IMR-90 (cell line): ENCODE measurements around the gene DOK6. TPM values are rescaled to one million over a fixed set of nuclear protein-coding genes. Genes with fewer than 3 reads are reported as not detected.

Source experiments
- ATAC-seq: fragments of 200-7000 bp; cut with Tn5 transposase; 2 replicates; pipeline ENCODE4 v1.9.1; 2020; ENCODE audit warnings: low read depth, mild to moderate bottlenecking, moderate library complexity
- BruUV-seq: library from RNA; stranded (reverse); fragments of 400-500 nt; replicated peaks from 2 replicates; lab custom pipeline; 2021; lab: Mats Ljungman, UMichigan
- CTCF ChIA-PET: fragments of 300-600 bp; formaldehyde crosslinking; extraction: SDS; loops from one replicate; lab custom pipeline; 2021; ENCODE audit warnings: antibody characterized with exemption; lab: Yijun Ruan, JAX
- POLR2A ChIA-PET: fragments of 300-600 bp; sonication (Branson Sonifier 250); formaldehyde crosslinking; loops from one replicate; lab custom pipeline; 2022; ENCODE audit warnings: antibody characterized with exemption; ENCODE audit not compliant: unreplicated experiment; lab: Charles Lee
- DNase-seq: peaks from one replicate; pipeline ENCODE4 v3.0.0; 2013
- H2AFZ ChIP-seq: replicated peaks from 2 replicates; pipeline ENCODE3; 2013; ENCODE audit warnings: low read length, mild to moderate bottlenecking; ENCODE audit not compliant: poor library complexity
- H2AK5ac ChIP-seq: 2 replicates; pipeline ENCODE4 v1.6.1; 2013; ENCODE audit warnings: low read depth, low read length, inconsistent platforms
- H2AK9ac ChIP-seq: replicated peaks from 2 replicates; pipeline ENCODE3; 2013; ENCODE audit warnings: mild to moderate bottlenecking, low read depth, low read length, moderate library complexity; ENCODE audit not compliant: poor library complexity
- H2BK120ac ChIP-seq: 2 replicates; pipeline ENCODE4 v1.6.1; 2013; ENCODE audit warnings: low read depth, low read length, inconsistent platforms
- H2BK15ac ChIP-seq: 3 replicates; pipeline ENCODE4 v1.6.1; 2013; ENCODE audit warnings: low read depth, low read length, inconsistent platforms
- H2BK20ac ChIP-seq: 2 replicates; pipeline ENCODE4 v1.6.1; 2013; ENCODE audit warnings: low read depth, mild to moderate bottlenecking, inconsistent platforms, low read length, moderate library complexity
- H2BK5ac ChIP-seq: 2 replicates; pipeline ENCODE4 v1.6.1; 2013; ENCODE audit warnings: mild to moderate bottlenecking, low read depth, low read length, inconsistent platforms; ENCODE audit not compliant: poor library complexity, severe bottlenecking
- H3K14ac ChIP-seq: replicated peaks from 2 replicates; pipeline ENCODE4 v1.6.1; 2013; ENCODE audit warnings: low read depth, low read length, inconsistent platforms
- H3K18ac ChIP-seq: 2 replicates; pipeline ENCODE4 v1.6.1; 2013; ENCODE audit warnings: low read depth, low read length, control low read depth
- H3K23ac ChIP-seq: 2 replicates; pipeline ENCODE4 v1.6.1; 2013; ENCODE audit warnings: low read depth, low read length, inconsistent platforms
- H3K27ac ChIP-seq: 2 replicates; pipeline ENCODE4 v1.5.1; 2013; ENCODE audit warnings: mild to moderate bottlenecking, control low read depth, low read length; ENCODE audit not compliant: insufficient read depth
- H3K27me3 ChIP-seq: 2 replicates; pipeline ENCODE4 v1.6.1; 2013; ENCODE audit warnings: low read length; ENCODE audit not compliant: control insufficient read depth, insufficient read depth
- H3K36me3 ChIP-seq: 2 replicates; pipeline ENCODE4 v1.6.1; 2013; ENCODE audit warnings: low read length, mixed read lengths; ENCODE audit not compliant: control insufficient read depth, insufficient read depth
- H3K4ac ChIP-seq: 2 replicates; pipeline ENCODE4 v1.6.1; 2013; ENCODE audit warnings: low read depth, low read length, inconsistent platforms
- H3K4me1 ChIP-seq: 2 replicates; pipeline ENCODE4 v1.6.1; 2013; ENCODE audit warnings: low read length, mixed read lengths; ENCODE audit not compliant: control insufficient read depth, insufficient read depth
- H3K4me2 ChIP-seq: 2 replicates; pipeline ENCODE4 v1.6.1; 2013; ENCODE audit warnings: low read depth, mild to moderate bottlenecking, control low read depth, low read length, moderate library complexity
- H3K4me3 ChIP-seq: 2 replicates; pipeline ENCODE4 v1.5.1; 2013; ENCODE audit warnings: low read depth, mild to moderate bottlenecking, control low read depth, low read length, moderate library complexity; ENCODE audit not compliant: insufficient read depth
- H3K56ac ChIP-seq: 2 replicates; pipeline ENCODE4 v1.6.1; 2013; ENCODE audit warnings: low read length, inconsistent platforms; ENCODE audit not compliant: insufficient read depth; ENCODE audit errors: extremely low read depth
- H3K79me1 ChIP-seq, 2 experiments: 2 replicates each; pipeline ENCODE4 v1.6.1; 2013; ENCODE audit warnings: low read length in 2 of 2, inconsistent platforms in 1 of 2, low read depth in 1 of 2
- H3K9ac ChIP-seq: 2 replicates; pipeline ENCODE4 v1.6.1; 2013; ENCODE audit warnings: low read depth, low read length, control low read depth
- H3K9me1 ChIP-seq: 2 replicates; pipeline ENCODE4 v1.6.1; 2013; ENCODE audit warnings: low read length, inconsistent platforms; ENCODE audit not compliant: insufficient read depth
- H3K9me3 ChIP-seq: 2 replicates; pipeline ENCODE4 v1.6.1; 2013; ENCODE audit warnings: low read length; ENCODE audit not compliant: control insufficient read depth, insufficient read depth
- H4K20me1 ChIP-seq: 2 replicates; pipeline ENCODE4 v1.6.1; 2013; ENCODE audit warnings: low read length, inconsistent platforms; ENCODE audit not compliant: insufficient read depth
- H4K5ac ChIP-seq: 2 replicates; pipeline ENCODE4 v1.6.1; 2013; ENCODE audit warnings: mild to moderate bottlenecking, low read depth, low read length, control low read depth
- H4K8ac ChIP-seq, 2 experiments: 2 replicates each; pipeline ENCODE4 v1.6.1; 2013; ENCODE audit warnings: low read depth in 2 of 2, low read length in 2 of 2, control low read depth in 1 of 2, inconsistent platforms in 1 of 2
- H4K91ac ChIP-seq: 2 replicates; pipeline ENCODE4 v1.6.1; 2013; ENCODE audit warnings: low read depth, low read length, inconsistent platforms; ENCODE audit not compliant: insufficient read depth
- BHLHE40 ChIP-seq: fragments of 150-350 bp; IDR thresholded peaks from 2 replicates; pipeline ENCODE4 v1.6.1; 2016; ENCODE audit warnings: mild to moderate bottlenecking, low read depth, low read length
- CEBPB ChIP-seq: IDR thresholded peaks from 2 replicates; pipeline ENCODE4 v1.6.1; 2012; ENCODE audit warnings: low read depth, low read length, improper control_type of control experiment
- CHD1 ChIP-seq: IDR thresholded peaks from 2 replicates; pipeline ENCODE4 v1.6.1; 2012; ENCODE audit warnings: low read depth, low read length, improper control_type of control experiment
- CTCF ChIP-seq: conservative IDR thresholded peaks from 2 replicates; pipeline ENCODE4 v1.5.1; 2012; ENCODE audit warnings: mild to moderate bottlenecking, low read depth, low read length, improper control_type of control experiment
- FOS ChIP-seq: fragments of 150-350 bp; IDR thresholded peaks from 2 replicates; pipeline ENCODE4 v1.6.1; 2016; ENCODE audit warnings: low read depth, low read length
- MXI1 ChIP-seq: IDR thresholded peaks from 2 replicates; pipeline ENCODE4 v1.6.1; 2012; ENCODE audit warnings: low read depth, mild to moderate bottlenecking, low read length, moderate library complexity, borderline replicate concordance
- RAD21 ChIP-seq: IDR thresholded peaks from 2 replicates; pipeline ENCODE4 v1.6.1; 2012; ENCODE audit warnings: low read length, improper control_type of control experiment
- SMC3 ChIP-seq: fragments of 150-350 bp; IDR thresholded peaks from 2 replicates; pipeline ENCODE4 v1.6.1; 2016; ENCODE audit warnings: low read depth, mild to moderate bottlenecking, antibody characterized with exemption, low read length, moderate library complexity
- WGBS, 2 experiments: methylation state at CpG; one replicate each; pipeline versions ENCODE4 v1.1.5 to v1.1.7; 2013; ENCODE audit warnings: missing lambda C conversion rate in 2 of 2; ENCODE audit not compliant: insufficient read length in 1 of 2; ENCODE audit errors: extremely low coverage in 2 of 2; 5-methylcytosine and 5-hydroxymethylcytosine counted together
- dilution Hi-C: fragments of 300-500 bp; cut with HindIII; formaldehyde crosslinking; loops from one replicate; pipeline ENCODE4 v1.14.3; 2018; ENCODE audit warnings: low sequenced_read_pairs; ENCODE audit not compliant: unreplicated experiment
- in situ Hi-C: fragments of 300-500 bp; cut with MboI; formaldehyde crosslinking; loops from 3 replicates; pipeline ENCODE4 v1.14.3; 2019; ENCODE audit warnings: low sequenced_read_pairs, inconsistent platforms, mixed read lengths
- intact Hi-C: fragments of 100-400 bp; cut with micrococcal nuclease; formaldehyde crosslinking; loops from 2 replicates; pipeline ENCODE4 v1.10.0; 2022
- polyA plus RNA-seq, 3 experiments: library from polyadenylated mRNA; depleted of rRNA; stranded (reverse); fragments of >200 nt; gene quantifications; 2 replicates each; pipeline ENCODE4 v1.2.3, GENCODE V29; 2012; ENCODE audit warnings: low replicate concordance in 1 of 3
- total RNA-seq: library from RNA; depleted of rRNA; stranded (reverse); fragments of >200 nt; gene quantifications from 2 replicates; pipeline ENCODE4 v1.2.3, GENCODE V29; 2012

The DOK6 gene
- total and polyA plus RNA-seq, 2 of the 4 experiments (the other 2 are of a cell fraction), result 1.9 to 2.7 TPM

GRCh38 chr18:69528435-69528834 is 127.7 kb downstream of the DOK6 start:
- no peak overlapping the region for H3K27ac ChIP-seq

More at GRCh38 chr18:69528435-69528834, 127.7 kb downstream of the DOK6 start:
- no peaks in the 10 kb centered on the region for H3K79me1 ChIP-seq
- no peak overlapping the region for H4K5ac ChIP-seq
- no peak overlapping the region for H2BK15ac ChIP-seq
- no peak overlapping the region for H3K56ac ChIP-seq
- H3K27me3 ChIP-seq, result no peaks in the 10 kb centered on the region
- H3K4me3 ChIP-seq, result no peak overlapping the region
- H2AK9ac ChIP-seq, result no peak overlapping the region
- H3K18ac ChIP-seq, result no peak overlapping the region
- H4K91ac ChIP-seq, result no peak overlapping the region
- WGBS, 2 experiments, result no CpG with 5 or more reads among the region's 3 CpGs
- H3K23ac ChIP-seq, result no peak overlapping the region
- no peak overlapping the region for H3K14ac ChIP-seq
- H3K36me3 ChIP-seq, result no peaks in the 10 kb centered on the region
- H4K20me1 ChIP-seq, result no peaks in the 10 kb centered on the region
- no peak overlapping the region for H2AFZ ChIP-seq
- peak; percentile 26 for DNase-seq
- H2BK5ac ChIP-seq, result no peak overlapping the region
- H3K9me1 ChIP-seq, result no peaks in the 10 kb centered on the region
- CTCF ChIA-PET, result no interaction called here
- H3K9ac ChIP-seq, result no peak overlapping the region
- BruUV-seq, result no TSS peak
- no peaks in the 10 kb centered on the region for H3K4me1 ChIP-seq
- TF ChIP-seq CEBPB, result no peak
- no peak for TF ChIP-seq BHLHE40
- TF ChIP-seq RAD21, result no peak
- TF ChIP-seq CTCF, result no peak
- TF ChIP-seq FOS, result no peak
- TF ChIP-seq SMC3, result no peak
- TF ChIP-seq MXI1, result no peak
- no peak for TF ChIP-seq CHD1
- ATAC-seq, result no peak
- intact Hi-C loops (no loop called here), dilution Hi-C loops (no loop called here), in situ Hi-C loops (no loop called here)
- POLR2A ChIA-PET, result no interaction called here
- no peak overlapping the region for H4K8ac ChIP-seq
- H2BK120ac ChIP-seq, result no peak overlapping the region
- no peaks in the 10 kb centered on the region for H3K9me3 ChIP-seq
- no peak overlapping the region for H2AK5ac ChIP-seq
- H3K4ac ChIP-seq, result no peak overlapping the region
- H3K4me2 ChIP-seq, result no peak overlapping the region
- H2BK20ac ChIP-seq, result no peak overlapping the region
